RKO (cell line): Measurements from ENCODE around the gene NEO1.

Experiments used
- DNase-seq: peaks from one replicate; pipeline ENCODE4 v3.0.0-alpha.2; 2016; ENCODE audit warnings: low spot score

Gene NEO1

DNA sequence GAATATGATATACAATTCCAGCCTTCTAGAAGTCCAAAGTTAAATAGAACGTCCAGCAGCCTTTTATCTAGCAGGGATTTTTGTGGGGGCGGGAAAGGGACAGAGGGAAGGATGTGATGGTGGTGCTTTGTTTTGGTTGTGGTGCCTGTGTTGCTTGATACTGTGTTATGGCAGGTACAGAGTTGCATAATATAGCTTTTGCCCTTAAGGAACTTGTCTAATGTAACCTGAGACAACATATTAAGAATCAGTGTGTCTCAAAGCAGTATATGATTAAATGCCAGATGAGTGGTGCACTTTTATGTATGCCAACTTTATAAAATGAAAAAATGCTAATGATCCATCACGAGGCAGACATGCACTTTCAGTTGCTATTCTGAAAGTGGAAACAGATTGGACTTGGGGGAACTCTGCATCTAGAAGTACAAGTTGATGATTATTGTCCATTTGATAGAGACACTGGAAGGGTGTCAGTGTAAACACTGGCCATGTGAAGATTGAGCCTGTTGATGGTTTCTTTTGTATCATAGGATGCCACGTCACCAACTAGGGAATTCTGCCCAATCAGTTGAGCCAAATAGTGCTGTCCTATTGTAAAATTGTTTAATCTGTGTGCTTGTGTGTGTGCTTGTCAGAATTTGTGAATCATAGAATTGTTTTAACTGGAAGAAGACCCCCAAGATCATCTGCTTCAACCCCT lies 23.0 kb downstream of the NEO1 start:
- DNase-seq, result no peak

DNA sequence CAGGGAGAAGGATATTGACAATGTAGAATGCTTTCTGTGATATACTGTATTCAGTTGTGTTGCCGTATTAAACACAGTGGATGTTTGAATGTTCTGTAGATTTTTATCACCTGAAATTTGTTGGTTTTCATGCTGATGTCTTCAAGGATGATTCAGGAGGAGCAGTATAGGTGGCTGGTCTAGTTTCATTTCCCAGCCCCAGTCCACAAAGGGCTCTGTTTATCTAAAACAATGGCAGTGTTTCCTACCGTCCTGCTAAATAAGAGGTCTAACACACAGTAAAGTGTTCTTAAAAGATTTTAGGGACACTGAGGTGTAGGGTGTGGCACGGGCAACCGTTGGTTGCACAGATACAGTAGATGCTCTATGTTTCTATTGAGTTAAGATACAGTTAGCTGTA lies 26.0 kb downstream of the NEO1 start:
- no peak for DNase-seq

DNA sequence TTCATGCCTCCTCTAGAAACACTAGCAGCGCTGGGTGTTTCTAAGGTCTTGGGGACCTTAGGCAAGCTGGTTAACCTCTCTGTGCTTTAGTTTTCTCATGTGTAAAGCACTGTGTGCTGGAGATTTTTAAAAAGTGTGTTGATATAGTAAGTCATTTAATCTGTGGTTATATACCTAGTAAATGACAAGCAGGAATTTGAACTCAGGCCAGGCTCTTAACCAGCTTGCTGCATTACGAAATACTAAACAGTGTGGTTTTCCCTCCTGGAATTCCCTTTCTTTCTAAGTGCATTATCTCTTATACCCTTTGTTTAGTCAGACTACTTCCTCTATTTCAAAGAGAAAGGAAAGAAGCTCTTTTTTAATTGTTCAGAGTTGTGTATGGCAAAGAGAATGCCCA lies 26.5 kb downstream of the NEO1 start:
- no peak for DNase-seq

DNA sequence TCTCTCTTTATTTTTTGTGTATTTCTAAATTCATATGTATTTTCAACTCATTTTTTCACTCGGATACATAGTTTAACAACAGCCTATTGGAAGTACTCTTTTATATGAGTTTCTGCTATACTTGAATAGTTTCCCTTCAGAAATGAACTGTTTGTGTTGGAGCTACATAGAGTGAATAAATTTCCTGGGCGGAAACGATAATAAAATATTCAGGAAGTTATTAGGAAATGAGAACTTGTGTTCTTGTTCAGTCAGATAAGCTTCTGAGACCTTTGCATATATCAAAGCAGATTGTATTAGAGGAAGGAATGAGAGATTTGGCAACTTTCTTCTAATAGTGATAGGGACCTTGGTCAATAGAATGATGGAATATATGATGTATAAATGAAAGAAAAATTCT lies 27.3 kb downstream of the NEO1 start:
- DNase-seq, result no peak

DNA sequence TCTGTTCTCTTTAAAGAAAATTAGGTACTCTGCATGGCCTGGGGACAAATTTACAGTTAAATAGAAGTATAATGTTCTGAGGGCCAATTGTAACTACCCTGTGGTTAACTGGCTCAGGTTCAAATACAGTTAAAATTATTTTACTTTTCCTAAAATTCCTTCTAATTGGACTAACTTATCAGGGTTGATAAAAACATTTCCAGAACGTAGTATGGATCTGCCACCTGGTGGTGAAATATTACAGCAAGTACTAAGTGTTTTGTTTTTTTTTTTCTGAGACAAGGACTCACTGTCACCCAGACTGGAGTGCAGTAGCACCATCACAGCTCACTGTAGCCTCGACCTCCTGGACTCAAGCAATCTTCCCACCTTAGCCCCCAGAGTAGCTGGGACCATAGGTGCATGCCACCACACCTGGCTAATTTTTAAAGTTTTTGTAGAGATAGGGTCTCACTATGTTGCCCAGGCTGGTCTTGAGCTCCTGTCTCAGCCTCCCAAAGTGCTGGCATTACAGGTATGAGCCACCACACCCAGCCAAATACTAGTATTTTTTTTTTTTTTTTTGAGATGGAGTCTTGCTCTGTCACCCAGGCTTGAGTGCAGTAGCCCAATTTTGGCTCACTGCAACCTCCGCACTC lies 29.2 kb downstream of the NEO1 start:
- DNase-seq, result peak; percentile 72

DNA sequence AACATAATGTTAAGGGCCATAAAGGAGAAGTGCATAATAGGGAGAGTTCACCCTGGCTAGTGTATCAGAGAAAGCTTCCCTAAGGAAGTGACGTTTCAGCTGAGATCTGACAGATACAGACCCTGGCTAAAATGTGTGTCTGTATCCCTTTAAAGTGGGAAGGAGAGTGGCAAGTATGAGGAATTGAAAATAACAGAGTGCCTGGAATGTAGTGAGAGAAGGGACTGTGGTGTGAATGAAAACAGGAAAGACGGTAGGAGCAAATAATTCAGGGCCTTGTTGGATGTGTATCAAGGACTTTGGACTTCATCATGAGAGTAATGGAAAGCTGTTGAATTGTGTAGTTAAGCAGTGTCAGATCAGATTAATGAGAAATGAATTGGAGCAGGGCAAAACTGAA lies 30.5 kb downstream of the NEO1 start:
- no peak for DNase-seq

DNA sequence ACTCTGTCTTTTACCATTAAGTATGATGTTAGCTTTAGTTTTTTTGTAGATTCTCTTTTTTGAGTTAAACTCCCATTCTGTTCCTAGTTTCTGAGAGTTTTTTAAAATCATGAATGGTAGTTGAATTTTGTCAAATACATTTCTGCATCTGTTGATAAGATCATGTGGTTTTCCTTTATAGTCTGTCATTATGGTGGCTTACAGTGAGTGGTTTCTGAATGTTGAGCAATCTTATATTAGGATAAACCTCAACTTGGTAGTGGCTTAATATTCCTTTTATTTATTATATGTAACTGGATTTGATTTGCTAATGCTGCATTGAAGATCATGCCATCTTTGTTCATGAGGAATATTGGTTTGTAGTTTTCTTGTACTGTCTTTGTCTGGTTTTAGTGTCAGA lies 34.8 kb downstream of the NEO1 start:
- no peak for DNase-seq

DNA sequence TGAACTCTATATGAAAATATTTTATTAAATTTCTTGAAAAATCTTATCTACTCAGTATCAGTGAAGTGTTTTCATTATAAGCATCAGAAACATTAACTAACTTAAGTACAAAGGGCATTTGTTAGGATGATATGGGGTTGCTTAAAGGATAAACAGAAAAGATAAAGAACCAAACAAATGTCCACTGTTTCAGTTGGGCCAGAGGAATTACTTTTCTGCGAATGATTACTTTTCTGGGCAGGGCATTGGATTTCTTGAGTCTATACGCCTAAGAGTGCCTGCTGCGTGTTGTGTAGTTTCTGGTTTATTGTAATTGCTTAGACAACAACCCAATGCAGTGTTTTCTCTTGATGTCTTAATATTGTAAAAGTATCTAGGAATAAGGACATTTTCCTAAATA lies 52.8 kb downstream of the NEO1 start:
- DNase-seq, result no peak

DNA sequence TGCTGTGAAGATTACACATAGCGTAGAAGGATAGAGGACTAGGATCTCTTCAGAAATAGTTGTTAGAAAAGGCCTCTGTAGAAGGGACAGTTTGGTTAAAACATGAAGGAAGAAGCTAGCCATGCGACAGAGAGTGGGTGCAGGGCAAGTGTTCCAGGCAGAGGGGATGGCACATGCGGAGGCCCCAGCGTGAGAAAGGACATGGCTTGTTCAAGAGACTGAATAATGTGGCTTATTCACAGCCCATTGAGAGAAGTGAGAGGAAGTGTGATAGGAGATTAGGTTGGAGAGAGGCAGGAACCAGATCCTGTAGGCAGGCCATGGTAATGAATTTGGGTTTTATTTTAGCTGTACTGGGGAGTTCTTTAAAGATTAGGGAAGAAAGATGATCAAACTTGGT lies 56.4 kb downstream of the NEO1 start:
- DNase-seq, result no peak

DNA sequence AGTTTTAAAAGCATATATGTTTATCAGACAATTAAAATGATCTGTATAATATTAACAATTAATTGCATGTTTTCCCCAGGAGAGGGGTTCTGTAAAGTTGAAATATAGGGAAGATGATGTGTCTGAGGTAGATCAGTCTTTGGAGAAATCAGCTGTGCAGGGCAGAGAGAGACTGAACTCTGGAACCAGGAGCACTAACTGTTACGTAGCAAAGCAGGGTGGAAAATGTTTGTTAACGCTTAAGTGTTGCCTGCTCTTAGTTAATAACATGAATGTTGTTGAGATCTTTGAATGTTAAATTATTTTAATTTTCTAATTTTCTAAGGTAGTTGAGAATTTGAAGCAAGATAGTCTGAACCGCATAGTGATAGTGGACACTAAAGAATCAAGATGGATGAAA lies 57.5 kb downstream of the NEO1 start:
- DNase-seq, result no peak

DNA sequence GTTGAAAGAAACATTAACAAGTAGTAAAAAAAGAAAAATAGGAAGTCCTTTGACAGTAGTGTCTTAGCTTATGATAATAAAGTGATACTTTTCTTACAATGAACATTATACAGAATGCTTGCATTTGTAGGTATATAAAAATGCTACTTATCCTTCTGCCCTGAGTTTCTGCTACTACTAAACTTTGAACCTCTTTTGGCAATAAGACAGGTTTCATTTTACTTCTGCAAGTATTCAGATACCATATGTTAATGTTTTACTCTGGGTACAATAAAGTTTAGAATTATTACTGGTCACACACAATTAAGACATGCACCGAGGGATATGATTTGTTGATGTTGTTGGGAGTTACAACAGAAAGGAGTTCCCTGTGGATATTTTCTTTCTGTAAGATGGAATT lies 57.9 kb downstream of the NEO1 start:
- DNase-seq, result no peak

DNA sequence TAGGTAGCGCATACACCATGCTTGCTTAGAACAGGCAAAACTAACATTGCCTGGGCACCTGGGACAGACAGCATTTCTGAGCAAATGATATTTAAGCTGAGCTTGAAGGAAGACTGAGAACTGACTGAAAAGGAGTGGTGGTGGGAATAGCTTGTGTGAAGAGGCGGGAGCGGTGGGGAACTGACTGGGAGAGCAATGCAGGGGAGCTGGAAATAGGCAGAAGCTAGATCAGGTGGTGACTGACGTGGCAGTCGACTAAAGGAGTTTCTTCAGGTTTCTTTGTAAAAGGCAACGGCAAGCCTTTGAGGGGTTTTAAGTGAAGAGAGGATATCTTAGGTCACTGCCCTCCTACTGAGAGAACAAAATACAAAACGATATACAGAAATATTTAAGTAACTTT lies 61.8 kb downstream of the NEO1 start:
- no peak for DNase-seq

DNA sequence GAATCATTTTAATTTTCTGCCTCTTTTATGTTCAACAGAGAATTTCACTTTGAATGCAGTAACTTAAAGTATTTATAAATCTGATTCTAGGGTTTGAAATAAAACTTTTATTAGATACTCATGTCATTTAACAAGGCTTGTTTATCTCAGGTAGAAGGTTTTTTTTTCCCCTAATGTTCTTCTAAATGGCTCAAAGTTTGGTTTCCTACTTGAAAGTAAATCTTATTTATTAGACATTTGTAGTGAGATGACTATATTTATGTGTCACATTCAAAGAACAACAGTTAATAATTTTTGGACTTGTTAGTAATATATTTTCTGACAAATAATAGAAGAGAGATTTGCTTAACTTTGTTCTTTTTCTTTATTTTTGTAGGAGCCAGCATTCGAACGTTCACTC lies 63.9 kb downstream of the NEO1 start:
- no peak for DNase-seq

DNA sequence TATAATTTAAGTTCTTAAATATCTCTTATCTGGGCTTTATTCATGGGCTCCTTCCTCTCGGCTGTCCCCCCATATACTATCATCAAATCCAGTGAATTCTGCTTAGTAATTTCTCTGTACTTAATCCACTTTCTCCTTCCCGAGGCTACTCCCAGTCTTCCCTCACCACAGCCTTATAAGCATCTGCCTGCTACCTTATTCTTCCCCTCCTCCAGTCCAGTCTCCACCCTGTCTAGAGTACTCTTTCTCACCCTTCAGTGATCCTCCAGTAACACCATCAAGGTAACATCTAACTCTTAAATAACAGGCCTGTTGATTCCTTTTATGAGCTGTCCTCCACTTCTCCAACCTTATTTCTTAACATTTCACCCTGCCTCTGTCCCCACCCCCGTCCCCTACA lies 65.8 kb downstream of the NEO1 start:
- no peak for DNase-seq

DNA sequence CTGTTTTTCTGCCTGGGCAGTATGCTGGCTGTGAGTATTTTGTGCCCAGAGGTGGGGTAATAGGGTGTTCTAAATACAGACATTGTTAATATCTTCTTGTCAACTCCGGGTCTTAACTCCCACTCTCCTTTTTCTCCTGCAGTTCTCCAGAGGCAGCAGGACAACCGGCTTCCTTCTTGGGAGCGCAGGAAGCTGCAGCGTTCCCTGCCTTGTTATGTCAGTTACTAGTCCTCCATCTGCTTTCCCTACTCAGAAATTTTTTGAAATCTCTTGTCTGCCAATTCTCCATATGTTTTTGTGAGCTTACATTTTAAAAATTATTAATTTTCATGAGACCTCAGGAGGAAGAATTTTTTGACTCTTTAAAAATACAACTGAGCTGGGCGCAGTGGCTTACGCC lies 67.2 kb downstream of the NEO1 start:
- no peak for DNase-seq

DNA sequence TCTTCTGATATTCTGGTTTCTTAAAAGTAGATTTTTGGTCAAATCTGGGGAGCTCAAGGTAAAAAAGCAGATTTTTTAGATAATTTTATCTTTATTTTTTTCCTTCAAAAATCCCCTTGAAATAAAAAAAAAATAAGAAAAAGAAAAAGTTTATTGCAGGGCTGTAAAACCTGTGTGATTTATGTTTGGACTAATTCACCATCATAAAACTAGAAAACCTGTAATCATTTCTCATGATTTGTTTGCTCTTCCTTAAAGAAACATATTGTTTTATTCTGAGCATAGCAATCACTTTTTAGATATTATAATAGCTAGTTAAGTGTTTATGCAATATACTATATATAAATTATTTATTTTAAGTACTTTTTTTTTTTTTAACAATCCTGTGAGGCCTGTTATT lies 68.0 kb downstream of the NEO1 start:
- DNase-seq, result no peak

DNA sequence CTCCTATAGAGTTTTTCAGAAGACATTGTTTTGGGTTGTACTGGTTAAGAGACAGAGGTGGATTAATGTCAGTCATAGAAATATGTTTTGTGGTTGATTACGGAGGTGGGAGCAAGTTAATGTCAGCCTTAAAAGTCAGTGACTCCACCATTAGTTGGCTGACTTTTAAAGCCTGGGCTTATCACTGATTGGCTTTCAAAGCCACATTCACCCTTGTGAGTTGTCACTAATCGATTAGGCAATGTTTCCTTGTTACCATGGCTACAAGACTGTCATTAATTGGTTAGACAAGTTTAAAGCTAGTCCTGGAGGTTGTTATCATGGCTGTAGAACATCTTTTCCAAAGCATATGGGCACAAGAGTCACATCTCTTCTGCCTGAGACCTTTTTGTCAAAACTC lies 73.0 kb downstream of the NEO1 start:
- DNase-seq, result peak; percentile 18

DNA sequence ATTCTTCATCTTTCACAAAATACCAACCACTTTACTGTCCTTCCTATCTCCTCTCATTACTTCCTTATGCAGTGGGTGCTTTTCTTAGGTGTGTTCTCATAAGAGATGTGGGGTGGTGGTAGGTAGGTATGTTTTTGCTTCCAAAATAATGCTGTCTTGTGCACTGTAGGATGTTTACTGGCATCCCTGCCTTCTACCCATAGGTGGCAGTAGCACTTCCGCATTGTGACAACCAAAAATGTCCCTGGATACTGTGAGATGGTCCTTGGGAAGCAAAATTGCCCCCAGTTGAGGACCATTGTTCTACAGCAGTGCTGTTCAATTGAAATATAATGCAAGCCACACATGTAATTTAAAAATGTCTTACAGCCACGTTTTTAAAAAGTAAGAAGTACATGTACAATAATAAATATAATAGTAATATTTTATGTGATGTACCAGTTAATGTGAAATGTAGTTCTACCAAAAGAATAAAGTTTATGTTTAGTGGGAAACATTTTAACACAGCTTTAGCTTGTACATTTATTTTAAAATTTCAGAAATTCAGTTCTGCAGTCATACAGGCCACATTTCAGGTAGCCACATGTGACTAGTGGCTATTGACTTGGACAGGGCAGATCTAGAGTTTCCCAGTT lies 75.2 kb downstream of the NEO1 start:
- peak; percentile 37 for DNase-seq

DNA sequence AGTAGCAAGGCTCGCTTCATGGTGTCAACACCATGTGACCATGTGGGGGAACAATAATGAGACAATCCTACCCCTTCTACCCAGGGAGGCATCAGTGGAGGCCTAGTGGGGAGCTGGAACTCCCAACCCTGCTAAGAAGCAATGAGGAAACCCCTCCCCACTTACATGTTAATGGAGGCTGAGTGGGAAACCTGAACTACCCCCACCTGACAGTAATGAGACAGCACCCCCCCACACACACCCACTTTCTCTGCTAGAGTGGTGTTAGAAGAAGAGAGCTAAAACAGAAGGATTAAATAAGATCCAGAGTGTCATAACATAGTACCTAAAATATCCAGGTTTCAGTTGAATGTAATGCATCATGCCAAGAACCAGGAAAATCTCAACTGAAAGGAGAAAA lies 78.6 kb downstream of the NEO1 start:
- no peak for DNase-seq

DNA sequence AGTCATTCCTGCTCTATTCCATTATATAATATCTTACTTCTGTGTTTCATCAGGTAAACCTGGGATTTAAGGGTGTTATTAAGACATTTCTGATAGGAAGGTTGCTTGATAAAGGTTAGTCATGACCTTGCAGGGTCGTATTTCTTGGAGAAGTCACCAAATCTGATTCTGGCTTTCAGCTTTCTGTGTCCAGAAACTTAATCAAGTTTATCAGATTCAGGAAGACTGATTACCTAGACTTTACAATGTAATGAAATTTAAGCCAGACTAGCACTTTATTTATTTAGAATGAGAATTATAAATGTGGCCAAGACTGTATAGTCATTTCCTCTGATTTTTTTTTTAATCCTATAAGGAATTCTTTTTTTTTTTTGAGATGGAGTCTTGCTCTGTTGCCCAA lies 81.9 kb downstream of the NEO1 start:
- DNase-seq, result no peak

DNA sequence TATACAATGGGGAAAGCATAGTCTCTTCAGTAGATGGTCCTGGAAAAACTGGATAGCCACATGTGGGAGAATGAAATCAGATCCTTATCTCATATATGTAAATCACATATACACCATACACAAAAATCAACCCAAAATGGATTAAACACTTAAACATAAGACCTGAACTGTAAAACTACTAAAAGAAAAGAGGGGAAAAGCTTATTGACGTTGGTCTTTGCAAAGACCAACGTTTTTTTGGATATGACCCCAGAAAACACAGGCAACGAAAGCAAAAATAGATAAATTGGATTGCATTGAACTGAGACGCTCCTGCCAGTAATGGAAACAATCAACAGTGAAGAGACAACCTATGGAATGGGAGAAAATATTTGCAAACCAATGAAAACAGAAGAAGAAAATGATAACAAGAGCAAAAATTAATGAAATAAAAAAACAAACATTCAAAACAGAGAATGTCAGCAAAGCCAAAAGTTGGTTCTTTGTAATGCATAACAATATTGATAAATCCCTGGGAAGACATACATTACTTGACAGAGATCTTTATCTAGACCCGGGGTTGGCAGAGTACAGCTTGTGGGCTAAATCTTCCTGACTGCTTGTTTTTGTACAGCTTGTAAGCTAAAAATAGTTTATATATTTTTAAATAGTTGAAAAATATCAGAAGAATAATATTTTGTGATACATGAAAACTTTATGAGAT lies 86.9 kb downstream of the NEO1 start:
- DNase-seq, result no peak

DNA sequence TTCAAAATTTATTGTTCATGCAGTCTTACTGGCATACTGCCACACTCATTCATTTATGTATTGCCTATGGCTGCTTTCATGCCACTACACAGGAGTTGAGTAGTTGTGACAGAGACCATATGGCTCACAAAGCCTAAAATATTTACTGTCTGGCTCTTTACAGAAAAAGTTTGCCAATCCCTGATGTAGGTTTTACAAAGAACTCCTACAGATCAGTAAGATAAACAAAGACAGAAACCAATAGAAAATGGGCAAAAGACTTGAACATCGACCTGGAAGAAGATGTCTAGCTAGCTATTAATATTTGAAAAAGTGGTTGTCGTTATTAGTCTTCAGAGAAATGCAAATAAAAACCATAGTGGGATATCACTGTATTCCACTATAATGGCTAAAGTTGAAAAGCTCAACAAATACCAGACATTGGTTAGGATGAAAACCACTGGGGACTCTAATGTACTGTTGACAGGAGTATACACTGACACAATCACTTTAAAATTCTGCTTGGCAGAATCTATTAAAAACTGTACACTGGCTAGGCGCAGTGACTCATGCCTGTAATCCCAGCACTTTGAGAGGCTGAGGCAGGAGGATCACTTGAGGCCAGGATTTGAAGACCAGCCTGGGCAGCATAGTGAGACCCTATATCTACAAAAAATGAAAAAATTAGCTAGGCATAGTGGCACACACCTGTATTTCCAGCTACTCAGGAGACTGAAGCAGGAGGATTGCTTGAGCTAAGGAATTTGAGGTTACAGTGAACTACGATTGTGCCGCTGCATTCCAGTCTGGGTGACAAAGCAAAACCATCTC lies 87.7 kb downstream of the NEO1 start:
- no peak for DNase-seq
